Erythroblast (primary cell): ENCODE results near the gene EPB41L4B.

Source experiments
- GATA1 ChIP-seq: IDR thresholded peaks from 2 replicates; pipeline ENCODE4 v1.6.1; 2011; ENCODE audit warnings: low read depth, mild to moderate bottlenecking, control low read depth, low read length, moderate library complexity
- POLR2A ChIP-seq: IDR thresholded peaks from 2 replicates; pipeline ENCODE4 v1.6.1; 2011; ENCODE audit warnings: mild to moderate bottlenecking, low read length

- no peak for TF ChIP-seq POLR2A
- TF ChIP-seq GATA1: no peak
Observed at GRCh38 chr9:109182940-109183798, 137.7 kb downstream of the EPB41L4B start.
